Measurements from ENCODE around the gene ROGDI. TPM values are rescaled to one million over a fixed set of nuclear protein-coding genes. Genes with fewer than 3 reads are reported as not detected.
A peak's percentile ranks its signal among the peaks of the same experiment; 100 is the strongest.

ROGDI gene
- total RNA-seq, 1 donor from 2014 or later = 21.3 TPM

DNA sequence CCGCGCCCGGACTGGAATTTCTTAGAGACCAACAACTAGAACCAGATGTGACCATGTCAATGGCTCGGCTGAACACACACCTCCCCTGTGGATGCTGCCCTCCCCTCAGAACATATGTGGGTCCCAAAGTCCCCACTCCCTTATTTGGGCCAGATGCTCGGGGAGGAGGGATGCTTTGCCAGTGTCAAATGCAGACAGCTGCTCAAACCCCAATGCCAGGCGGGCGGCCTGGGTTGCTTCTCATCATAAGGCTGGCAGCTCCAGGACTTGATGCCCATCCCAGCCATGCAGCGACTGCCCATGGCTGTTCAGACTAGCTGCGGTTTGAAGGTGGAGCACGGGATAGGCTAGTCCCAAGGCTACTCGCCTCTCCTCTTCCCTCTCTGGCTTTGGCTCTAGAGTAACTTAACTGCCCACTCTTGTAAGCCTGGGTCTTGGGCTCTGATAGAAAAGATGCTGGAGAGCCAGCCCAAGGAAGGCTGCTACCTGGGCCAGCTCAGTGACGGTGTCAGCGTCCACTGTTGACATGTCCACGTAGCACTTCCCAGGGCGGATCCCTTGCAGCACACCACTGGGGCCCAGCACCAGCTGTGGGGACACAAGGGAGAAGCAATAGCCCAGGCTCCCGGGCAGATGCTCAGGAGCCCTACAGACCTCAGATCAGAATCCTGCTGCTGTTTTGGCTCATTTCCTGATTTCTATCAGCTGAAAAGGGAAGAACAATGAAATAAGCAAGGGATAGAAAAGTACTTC lies 11.0 kb upstream of the ROGDI start:
- no peak for ATAC-seq

DNA sequence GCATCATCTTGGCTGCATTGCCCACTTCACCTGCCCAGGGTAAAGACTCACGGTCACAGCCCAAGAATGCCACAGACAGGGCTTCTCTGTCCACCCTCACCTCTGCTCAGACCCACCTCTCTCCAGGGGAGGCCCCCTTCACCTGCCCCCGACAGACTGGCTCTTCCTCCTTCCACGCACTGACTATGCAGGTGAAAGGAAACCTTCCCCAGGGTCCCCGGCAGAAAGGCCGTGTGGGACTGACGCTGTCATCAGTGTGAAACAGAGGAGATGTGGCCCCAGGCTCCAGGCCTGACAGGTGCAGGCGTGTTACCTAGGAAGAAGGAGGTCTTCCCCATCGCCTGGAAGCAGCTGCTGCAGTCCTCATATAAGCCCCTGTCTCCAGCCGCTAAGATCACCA lies 9.3 kb upstream of the ROGDI start:
- ATAC-seq = peak; percentile 31

DNA sequence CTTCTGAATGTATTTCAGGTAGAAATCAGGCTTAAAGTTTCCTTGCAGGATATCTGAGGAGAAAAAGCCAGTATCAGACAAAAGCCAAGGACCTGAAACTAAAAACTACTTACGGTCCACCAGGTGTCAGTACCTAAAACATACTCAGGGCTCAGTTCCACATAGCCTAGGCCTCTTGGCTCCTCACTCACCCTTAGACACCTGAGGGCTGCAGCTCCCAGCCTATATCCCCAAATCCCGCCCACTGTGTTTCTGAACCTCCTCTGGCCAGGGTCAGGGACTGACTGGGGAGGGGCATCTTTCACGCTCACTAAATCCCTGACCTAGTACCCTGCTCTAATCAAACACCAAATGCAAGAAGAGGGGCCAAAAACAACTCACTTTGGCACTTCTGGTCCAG lies 8.8 kb upstream of the ROGDI start:
- peak; percentile 16 for ATAC-seq

DNA sequence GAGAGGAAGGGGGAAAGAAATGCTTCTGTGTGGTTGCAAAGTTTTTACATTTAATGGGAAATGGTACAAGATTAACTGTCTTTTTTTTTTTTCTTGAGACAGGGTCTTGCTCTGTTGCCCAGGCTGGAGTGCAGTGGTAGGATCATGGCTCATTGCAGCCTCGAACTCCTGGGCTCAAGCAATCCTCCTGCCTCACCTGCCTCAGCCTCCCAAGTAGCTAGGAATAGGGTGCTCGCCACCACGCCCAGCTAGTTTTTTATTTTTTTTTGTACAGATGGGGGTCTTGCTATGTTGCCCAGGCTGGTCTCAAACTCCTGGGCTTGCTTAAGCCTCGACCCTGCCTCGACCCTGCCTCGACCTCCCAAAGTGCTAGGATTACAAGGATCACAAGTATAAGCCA lies 3.8 kb upstream of the ROGDI start:
- ATAC-seq = no peak

DNA sequence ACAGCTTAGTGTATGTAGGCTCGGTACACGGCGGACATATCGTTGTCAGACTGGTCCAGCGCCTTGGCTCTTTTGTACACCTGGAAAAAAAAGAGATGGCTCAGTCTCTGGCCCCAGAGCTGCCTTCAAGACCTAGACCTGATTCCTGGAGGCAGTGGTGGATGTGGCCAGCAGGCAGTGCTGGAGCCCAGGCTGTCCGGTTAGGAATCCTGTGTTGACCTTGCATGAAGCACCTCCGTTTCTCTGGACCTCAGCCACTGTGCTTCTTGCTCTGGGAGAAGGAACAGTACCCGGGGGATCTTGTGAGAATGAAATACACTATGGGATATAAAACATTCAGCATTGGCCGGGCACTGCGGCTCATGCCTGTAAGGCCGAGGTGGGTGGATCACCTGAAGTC lies 2.8 kb upstream of the ROGDI start:
- ATAC-seq = no peak

DNA sequence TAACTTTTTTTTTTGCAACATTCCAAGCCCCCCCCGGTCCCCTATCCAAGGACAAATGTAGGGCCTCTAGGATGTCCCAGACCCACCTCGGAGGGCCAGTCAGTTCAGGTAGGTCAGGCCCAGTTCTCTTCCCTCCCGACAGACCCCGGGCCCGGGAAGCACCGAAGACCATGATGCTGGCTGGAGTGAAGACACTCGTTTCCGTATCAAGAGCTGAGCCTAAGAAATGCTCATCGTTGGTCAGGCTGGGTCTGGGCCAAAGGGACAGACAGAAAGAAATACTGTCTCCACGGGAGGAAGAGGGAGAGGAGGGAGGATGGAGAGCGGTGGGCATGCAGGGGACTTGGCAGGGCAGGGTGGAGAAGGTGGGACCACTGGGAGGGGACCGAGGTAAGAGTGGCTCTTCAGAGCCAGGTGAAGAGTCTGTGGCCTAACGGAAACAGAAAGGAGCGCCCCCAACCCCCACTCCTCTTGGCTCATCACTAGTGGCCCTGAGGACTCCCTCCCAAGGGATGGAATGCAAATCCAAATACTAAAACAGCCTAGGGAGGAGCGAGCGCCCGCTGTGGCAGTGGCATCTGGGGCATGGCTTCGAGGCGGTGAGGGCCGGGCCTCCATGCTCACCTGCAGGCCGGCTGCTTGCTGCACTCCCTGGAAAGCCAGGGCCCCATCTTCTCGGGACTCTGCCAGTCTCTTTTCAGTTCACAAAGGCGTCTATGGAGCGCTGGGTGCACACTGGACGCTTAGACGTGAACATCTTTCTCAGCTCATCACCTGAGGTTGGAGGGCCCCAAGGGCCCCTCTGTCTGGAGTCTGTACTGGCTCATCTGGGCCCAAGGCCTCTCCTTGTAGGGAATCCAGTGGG lies 1.7 kb upstream of the ROGDI start:
- ATAC-seq = no peak

DNA sequence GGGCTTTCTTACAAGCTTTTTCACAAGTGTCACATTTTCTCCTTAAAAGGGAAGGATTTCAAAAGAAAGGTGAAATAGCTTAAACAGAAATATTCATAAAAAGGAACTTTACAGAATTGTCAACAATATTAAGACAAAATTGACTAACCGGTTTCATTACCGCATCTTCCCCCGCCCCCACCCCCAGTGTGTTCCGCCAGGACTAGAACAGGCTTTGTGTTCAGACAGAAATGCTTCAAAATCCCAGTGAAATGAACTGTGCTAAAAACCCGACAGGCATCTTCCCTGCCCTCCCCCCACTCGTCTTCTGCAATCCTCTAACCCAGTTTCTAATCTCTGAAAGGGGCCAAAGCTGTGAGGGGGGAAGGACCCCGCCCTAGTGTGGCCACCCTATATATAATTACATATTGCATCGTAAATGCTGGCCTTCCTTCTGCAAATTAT lies 990 bp upstream of the ROGDI start:
- no peak for ATAC-seq

DNA sequence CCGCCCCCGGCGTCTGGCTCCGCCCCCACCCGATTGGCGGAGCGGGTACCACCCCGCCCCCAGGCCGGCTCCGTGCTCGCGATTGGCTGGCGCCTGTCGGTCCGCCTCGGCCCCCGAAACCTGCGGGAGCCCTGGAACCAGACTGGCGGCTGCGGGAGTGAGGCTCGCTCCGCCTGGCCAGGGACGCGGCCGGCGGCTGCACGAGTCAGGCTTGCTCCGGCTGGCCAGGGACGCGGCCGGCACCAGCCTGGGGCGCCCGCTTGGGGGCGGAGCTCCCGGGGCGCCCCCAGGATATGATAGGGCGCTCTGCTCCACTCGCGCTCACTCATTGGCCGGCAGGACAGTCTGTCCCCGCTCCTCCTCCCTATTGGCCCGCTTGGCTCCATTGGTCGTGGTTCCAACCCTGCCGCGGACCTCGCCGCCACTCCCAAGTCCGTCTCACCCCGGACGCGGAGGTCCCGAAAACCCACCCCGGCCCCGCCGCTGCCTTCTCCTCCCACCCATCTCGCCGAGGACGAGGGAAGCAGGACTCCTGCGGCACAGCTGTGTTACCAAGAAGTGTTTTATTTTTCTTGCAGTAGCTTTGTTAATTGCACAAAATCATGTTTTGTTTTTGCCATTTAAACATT lies 340 bp upstream of the ROGDI start:
- ATAC-seq = peak; percentile 89

DNA sequence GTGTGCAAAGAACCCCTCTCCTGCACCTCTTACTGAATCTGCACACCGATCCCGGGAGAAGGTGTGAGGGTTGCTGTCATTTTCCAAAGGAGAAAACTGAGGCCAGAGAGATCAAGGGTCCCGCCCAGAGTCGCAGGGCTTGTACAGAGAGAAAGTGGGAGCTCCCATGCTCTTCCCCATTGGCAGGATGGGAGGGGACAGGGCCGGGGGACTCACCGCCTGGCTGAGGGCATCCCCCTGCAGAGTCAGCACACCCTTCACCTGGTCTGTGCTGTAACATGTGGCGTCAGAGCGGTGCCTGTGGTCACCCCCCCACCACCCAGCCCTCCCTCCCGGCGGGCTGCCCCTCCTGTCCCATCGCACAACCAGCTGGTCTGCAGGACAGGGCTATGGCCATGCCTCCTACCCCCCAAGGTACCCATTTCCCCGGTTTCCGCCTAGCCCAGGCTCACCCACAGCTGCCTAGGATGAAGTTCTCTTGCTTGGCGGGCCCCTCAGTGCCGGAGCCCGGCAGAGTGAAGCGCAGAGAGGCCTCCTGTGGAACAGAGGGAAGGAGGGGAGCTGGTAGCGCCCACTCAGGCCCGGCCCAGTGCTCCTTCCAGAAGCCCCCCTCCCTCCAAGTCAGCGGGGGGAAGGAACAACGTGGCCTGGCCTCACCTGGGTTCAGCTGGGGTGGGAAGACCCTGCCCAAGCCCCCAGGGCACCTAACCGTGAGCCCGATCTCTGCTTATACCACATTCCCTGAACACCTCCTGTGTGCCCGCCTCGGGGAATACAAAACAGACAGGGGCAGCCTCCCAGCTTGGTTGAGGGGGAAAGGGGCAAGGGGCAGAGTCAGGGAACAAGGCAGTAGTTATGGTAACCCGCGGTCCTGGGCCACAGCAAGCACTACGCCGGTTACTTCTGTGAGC lies 1.1 kb downstream of the ROGDI start:
- ATAC-seq = peak; percentile 1

DNA sequence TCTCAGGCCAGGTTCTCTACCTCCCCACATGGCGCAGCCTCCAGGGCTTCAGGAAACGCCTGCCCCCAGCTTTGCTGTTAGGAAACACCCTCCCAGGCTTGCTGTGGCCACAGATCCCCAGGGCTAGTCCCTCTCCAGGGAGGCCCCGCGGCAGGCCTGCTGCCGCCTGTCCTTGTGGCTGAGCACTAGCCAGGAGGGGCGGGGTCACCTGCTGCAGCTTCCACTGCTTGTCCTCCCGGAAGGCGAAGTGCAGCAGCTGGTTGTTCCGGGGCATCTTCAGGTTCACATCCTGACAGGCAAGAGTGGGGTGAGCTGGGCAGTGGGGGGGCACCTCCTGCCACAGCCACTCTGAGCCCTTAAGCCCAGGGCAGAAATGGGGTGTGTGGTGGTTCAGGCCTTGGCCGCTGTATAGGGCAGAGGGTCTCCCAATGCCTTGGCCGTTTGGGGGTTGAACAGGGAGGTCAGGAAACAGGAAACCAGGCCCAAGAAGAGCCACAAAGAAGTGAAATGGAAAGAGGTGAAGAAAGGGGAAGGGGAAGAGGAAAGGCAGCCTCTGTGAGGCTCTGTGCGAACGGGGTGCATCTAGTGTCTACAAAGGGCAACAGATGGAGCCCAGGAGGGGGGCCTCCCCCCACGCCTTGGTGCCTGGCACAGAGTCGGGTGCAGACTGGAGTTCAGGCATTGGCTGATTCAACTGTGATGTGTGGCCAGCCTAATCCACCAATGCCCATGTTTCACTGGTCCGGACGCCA lies 2.0 kb downstream of the ROGDI start:
- peak; percentile 21 for ATAC-seq

DNA sequence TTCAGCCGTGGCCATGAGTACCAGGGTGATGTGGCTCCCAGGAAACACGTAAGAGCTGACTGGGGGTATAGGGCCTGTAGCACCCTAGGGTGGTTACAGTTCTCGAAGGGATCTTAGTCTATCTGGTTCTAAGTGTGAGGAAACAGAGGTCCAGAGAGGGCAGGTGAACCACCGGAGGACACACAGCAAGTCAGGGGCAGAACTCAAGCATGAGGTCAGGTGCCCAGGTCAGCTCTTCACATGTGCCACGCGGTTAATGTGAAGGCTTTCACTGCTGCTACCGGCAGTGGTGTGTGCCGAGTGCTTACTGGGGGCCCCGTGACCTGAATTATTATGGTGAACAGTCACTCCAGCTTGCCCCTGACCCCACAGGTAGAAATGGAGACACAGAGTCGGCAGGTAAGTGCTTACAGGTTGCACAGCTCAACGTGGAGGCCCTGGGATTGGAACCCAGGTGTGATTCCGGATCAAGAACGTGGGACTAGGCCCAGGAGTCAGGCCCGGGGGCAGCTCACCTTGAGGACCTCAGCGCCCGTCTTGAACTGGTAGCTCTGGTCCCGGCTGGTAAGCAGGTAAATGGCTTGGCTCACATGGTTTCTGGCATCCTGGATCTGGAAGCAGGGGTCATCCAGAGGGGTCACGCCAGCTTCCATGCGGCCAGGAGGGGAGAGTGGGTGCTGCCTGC lies 3.1 kb downstream of the ROGDI start:
- ATAC-seq = no peak

DNA sequence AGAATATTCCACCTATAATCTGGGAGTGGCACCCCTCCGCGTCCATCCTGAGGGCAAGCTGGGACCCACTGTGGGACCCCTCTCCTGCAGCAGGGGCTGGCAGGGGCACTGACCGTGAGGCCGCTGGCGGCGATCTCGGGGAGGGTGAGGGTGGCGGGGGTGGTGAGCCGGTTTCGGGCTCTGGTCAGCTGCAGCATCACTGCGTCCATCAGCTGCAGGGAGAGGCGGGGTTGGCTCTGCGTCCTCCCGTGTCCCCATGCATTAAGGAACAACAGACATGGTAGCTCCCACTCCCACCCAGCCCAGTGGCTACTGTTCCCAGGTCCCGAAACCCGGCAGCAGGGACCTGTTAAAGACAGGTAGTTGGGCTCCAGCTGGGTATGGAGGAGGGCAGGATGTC lies 4.0 kb downstream of the ROGDI start:
- no peak for ATAC-seq

DNA sequence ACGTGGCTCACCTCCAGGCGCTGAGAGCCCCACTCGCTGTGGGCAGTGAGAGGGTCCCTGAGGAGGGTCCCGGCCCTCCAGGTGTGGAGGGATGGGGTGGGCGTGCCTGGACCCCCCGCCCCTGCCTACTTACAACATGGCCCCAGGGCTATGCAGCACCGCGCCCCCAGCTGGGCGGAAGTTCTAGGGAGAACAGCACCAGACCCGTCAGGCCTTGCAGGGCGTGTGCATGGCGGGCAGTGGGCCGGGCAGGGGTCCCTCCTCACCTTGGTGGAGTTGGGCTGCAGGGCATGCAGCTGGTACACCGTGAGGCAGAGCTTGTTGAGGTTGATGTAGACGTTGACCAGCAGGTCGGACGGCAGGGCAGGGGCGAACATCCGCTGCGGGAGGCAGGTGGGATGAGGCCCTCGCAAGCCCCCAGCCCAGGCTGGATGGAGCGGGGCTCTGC lies 4.6 kb downstream of the ROGDI start:
- no peak for ATAC-seq

DNA sequence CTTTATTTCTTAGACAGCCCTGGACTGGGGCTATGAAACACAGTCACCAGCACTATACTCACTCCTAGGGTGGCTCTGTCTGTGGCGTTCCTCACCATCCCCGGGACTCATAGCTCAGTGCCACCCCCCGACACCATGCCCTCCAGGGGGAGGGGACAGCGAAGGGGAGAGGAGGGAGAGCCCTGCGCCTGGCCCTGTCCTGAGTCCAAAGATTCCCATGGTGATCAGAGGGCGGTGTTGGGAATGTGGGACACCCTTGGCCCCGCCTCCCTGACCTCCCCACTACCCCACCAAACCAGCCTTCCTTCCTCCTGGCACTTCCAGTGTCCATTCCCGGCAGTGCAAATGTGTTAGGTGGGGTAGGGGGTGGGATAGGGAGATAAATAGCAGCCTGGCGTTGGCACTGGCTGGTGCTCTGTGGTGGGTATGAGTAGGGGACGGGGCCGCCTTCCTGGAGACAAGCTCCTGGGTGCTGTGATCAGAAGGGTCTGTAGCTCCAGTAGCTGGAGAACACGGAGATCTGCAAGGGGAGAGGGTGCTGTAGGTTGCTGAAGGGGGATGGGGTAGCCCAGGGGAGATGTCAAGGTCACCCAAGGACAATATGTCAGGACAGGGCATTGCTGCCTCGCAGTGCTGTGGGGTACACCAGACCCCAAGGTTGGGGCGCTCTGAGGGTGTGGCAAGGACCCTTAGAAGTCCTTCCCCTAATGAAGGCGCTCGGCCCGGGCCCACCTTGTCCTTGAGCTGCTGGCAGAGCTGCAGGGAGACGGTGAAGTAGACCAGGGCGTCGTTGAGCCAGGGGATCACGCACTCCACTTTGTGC lies 5.2 kb downstream of the ROGDI start:
- ATAC-seq = no peak

DNA sequence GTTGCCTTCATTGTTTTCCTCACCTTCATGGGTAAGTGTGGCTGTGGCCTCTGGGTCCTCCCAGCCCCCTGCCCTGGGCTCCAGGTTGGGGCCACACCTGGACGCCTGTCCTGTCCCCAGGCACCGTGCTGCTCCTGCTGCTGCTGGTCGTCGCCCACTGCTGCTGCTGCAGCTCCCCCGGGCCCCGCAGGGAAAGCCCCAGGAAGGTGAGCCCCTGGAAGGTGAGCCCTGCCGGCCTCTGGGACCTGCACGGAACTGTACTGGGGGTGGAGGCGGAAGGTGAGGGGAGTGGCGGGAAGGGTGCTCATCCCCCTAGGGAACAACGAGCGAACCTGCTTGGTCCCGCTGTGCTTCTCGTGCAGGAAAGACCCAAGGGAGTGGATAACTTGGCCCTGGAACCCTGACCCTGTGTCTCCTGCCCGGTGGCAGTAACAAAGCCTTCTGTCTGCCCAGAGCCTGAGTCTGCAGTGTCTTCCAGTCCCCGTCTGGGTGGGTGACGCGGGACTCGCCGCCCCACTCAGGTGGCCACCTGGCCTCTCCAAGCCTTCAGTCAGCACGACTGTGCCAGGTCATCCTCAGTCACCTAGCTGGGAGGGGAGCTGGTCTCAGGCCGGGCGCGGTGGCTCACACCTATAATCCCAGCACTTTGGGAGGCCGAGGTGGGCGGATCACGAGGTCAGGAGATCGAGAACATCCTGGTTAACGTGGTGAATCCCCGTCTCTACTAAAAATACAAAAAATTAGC lies 6.4 kb downstream of the ROGDI start:
- ATAC-seq = no peak

DNA sequence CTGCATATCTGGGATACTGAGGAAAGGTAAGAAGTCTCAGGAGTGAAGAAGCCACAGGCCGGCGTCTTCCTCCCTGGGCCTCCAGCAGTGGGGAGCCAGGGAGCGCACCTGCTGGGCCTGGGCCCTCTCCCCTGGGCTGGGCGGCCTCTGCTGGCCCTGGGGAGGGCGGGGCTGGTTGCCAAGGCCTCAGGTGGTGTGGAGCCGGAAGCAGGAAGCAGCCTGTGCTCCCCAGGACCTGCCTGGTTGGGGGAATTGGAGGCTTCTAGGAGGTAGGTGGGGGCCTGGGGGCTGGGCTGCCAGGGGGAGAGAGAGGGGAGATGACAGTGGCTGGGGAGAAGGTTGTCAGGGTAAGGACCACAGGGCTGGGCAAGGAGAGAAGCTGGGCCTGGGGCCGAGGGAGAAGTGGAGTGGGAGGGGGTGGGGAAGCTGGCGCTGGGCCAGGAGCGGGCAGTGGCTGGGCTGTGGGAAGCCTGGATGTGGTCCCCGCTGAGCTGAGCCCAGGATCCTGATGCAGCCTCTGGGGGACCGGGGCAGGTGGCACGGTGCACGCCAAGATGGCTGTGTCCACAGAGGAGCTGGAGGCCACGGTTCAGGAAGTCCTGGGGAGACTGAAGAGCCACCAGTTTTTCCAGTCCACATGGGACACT lies 7.1 kb downstream of the ROGDI start, which contains the start of gene SMIM22:
SMIM22 (plus strand) TSS at position 189 of the 647 bp plus-strand sequence; CDS start at position 555, 366 bp downstream.
- ATAC-seq = peak; percentile 44

DNA sequence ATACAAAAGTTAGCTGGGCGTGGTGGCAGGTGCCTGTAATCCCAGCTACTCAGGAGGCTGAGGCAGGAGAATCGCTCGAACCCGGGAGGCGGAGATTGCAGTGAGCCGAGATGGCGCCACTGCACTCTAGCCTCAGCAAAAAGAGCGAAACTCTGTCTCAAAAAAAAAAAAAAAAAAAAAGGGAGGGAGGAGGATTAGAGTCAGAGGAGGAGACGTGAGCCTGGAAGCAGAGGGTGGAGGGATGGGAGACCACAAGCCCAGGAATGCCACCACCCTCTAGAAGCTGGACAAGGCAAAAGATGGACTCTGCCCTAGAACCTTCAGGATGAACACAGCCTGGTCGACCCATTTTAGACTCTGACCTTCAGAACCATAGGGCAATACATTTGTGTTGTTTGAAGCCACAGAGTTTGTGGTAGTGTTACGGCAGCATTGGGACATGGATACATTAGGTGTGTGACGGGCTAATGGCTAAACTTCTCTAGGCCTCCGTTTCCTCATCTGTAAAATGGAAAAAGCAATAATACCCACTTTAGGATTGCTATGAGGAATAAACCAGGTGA lies 9.4 kb downstream of the ROGDI start:
- no peak for ATAC-seq

DNA sequence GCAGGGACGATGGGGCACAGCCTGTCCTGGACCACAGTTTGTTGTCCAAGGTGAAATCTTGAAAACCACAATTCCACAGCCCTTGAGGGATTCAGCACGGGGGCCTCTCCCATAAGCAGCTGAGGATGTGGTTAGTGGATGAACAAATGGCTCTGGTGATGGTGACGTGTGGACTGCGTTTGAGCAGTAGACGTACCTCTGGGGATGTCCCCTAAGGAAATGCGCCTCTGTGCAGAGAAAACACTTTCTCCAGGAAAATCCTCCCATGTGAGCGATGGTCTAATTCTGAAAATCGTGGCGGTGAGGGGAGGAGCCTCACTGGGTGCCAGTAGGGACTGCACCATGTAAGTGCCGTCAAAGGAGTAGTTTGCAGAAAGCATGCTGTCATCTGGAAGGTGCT lies 11.6 kb downstream of the ROGDI start:
- no peak for ATAC-seq
